GM19193 (cell line): ENCODE data around the gene FPGT.

Experiments used
- POLR2A ChIP-seq: IDR thresholded peaks from 4 replicates; pipeline ENCODE4 v1.6.1; 2011; ENCODE audit not compliant: insufficient read depth, insufficient read length; ENCODE audit errors: extremely low read depth

The FPGT gene

GRCh38 chr1:74237787-74238186 lies 39.7 kb downstream of the FPGT start:
- no peak for TF ChIP-seq POLR2A

- TF ChIP-seq POLR2A: no peak
Observed at GRCh38 chr1:74245168-74245772, 47.2 kb downstream of the FPGT start.

GRCh38 chr1:74246315-74246714 lies 48.3 kb downstream of the FPGT start:
- no peak for TF ChIP-seq POLR2A

GRCh38 chr1:74247881-74248528 lies 50.0 kb downstream of the FPGT start:
- TF ChIP-seq POLR2A: no peak
